A549 (cell line): ENCODE data around the gene IL21R. TPM values are rescaled to one million over a fixed set of nuclear protein-coding genes. Genes with fewer than 3 reads are reported as not detected.

Experiments used
- ATAC-seq, 2 experiments: fragments of 200-7000 bp in 1 of 2; fragments of >200 bp in 1 of 2; cut with Nextera tagmentation in 1 of 2; cut with Tn5 transposase in 1 of 2; 3 replicates each; pipeline versions ENCODE4 v1.8.0 to v1.9.1; 2018 to 2020; ENCODE audit warnings: mild to moderate bottlenecking in 1 of 2, moderate library complexity in 1 of 2
- CTCF ChIA-PET: fragments of 300-600 bp; sonication (Branson Sonifier 250); formaldehyde crosslinking; extraction: SDS; loops from one replicate; lab custom pipeline; 2021; ENCODE audit warnings: antibody characterized with exemption, inconsistent platforms; lab: Yijun Ruan, JAX
- POLR2A ChIA-PET: fragments of 350-600 bp; formaldehyde crosslinking; extraction: SDS; loops from one replicate; lab custom pipeline; 2021; ENCODE audit warnings: antibody characterized with exemption, inconsistent platforms; lab: Yijun Ruan, JAX
- DNase-seq, 2 experiments: peaks; one replicate each; pipeline versions ENCODE4 v3.0.0 to v3.0.0-alpha.2; 2011 to 2016; ENCODE audit warnings: low read depth in 1 of 2, low spot score in 1 of 2
- FAIRE-seq: peaks from 2 replicates; lab custom pipeline; 2011; peaks lifted over from hg19 to GRCh38; lab: Jason Lieb, UNC
- H3K27ac ChIP-seq, 2 experiments: fragments of >200 bp; sonication (Bioruptor Twin); formaldehyde crosslinking; 3 replicates each; pipeline ENCODE4 v1.5.1; 2016 to 2017
- H3K4me1 ChIP-seq: fragments of >200 bp; sonication (Bioruptor Twin); formaldehyde crosslinking; 3 replicates; pipeline ENCODE4 v1.6.1; 2016
- H3K4me2 ChIP-seq: fragments of >200 bp; sonication (Bioruptor Twin); formaldehyde crosslinking; 3 replicates; pipeline ENCODE4 v1.6.1; 2016
- H3K4me3 ChIP-seq: fragments of >200 bp; sonication (Bioruptor Twin); formaldehyde crosslinking; 3 replicates; pipeline ENCODE4 v1.5.1; 2016
- H3K9me3 ChIP-seq: fragments of >200 bp; sonication (Bioruptor Twin); formaldehyde crosslinking; 3 replicates; pipeline ENCODE4 v1.6.1; 2016
- ATOH8 ChIP-seq: fragments of 250-450 bp; sonication (Bioruptor Pico); IDR thresholded peaks from 2 replicates; pipeline ENCODE4 v1.5.0; 2020; ENCODE audit warnings: low read depth, mild to moderate bottlenecking, moderate library complexity
- BHLHE40 ChIP-seq: IDR thresholded peaks from 2 replicates; pipeline ENCODE4 v1.6.1; 2012; ENCODE audit warnings: low read depth, low read length, inconsistent platforms
- CBX2 ChIP-seq: fragments of 200-600 bp; sonication (generic); IDR thresholded peaks from 2 replicates; pipeline ENCODE4 v1.6.1; 2016; ENCODE audit warnings: low read depth, mild to moderate bottlenecking, borderline replicate concordance
- CEBPB ChIP-seq, 2 experiments: fragments of >200 bp in 1 of 2; sonication (Bioruptor Twin) in 1 of 2; formaldehyde crosslinking in 1 of 2; IDR thresholded peaks; 2 replicates each; pipeline ENCODE4 v1.6.1; 2012 to 2016
- EHMT2 ChIP-seq: fragments of 200-600 bp; sonication (generic); IDR thresholded peaks from 2 replicates; pipeline ENCODE4 v1.6.1; 2016; ENCODE audit warnings: antibody characterized with exemption, low read depth, mild to moderate bottlenecking, moderate library complexity
- ESRRA ChIP-seq: fragments of 150-350 bp; IDR thresholded peaks from 2 replicates; pipeline ENCODE4 v1.6.1; 2014; ENCODE audit warnings: mild to moderate bottlenecking, low read length, borderline replicate concordance
- GATA3 ChIP-seq: IDR thresholded peaks from 2 replicates; pipeline ENCODE4 v1.6.1; 2012; ENCODE audit warnings: borderline replicate concordance
- HDAC2 ChIP-seq: fragments of 200-600 bp; sonication (generic); IDR thresholded peaks from 2 replicates; pipeline ENCODE4 v1.6.1; 2016
- HES2 ChIP-seq: fragments of >200 bp; sonication (Bioruptor Twin); formaldehyde crosslinking; IDR thresholded peaks from 2 replicates; pipeline ENCODE4 v1.6.1; 2016
- HMGXB4 ChIP-seq: fragments of 250-450 bp; sonication (Bioruptor Pico); IDR thresholded peaks from 2 replicates; pipeline ENCODE4 v1.5.0; 2021; ENCODE audit warnings: mild to moderate bottlenecking, moderate library complexity, borderline replicate concordance
- HOXB13 ChIP-seq: fragments of 250-450 bp; sonication (Bioruptor Pico); IDR thresholded peaks from 2 replicates; pipeline ENCODE4 v1.5.0; 2020; ENCODE audit warnings: low read depth, mild to moderate bottlenecking, moderate library complexity
- JUNB ChIP-seq: fragments of >200 bp; sonication (Bioruptor Twin); formaldehyde crosslinking; IDR thresholded peaks from 2 replicates; pipeline ENCODE4 v1.6.1; 2016
- MAZ ChIP-seq: fragments of 150-350 bp; IDR thresholded peaks from 2 replicates; pipeline ENCODE4 v1.6.1; 2014; ENCODE audit warnings: antibody characterized with exemption, low read depth, low read length, borderline replicate concordance
- MYC ChIP-seq: IDR thresholded peaks from 2 replicates; pipeline ENCODE4 v1.6.1; 2012; ENCODE audit warnings: mild to moderate bottlenecking, inconsistent platforms, low read length, improper control_type of control experiment, borderline replicate concordance
- NFE2L2 ChIP-seq: fragments of 150-350 bp; conservative IDR thresholded peaks from 2 replicates; pipeline ENCODE4 v1.6.1; 2014; ENCODE audit warnings: low read length
- POLR2AphosphoS2 ChIP-seq: conservative IDR thresholded peaks from 2 replicates; pipeline ENCODE4 v1.6.1; 2012; ENCODE audit warnings: low read length, improper control_type of control experiment, inconsistent platforms
- RARB ChIP-seq: fragments of 250-450 bp; sonication (Bioruptor Pico); IDR thresholded peaks from 2 replicates; pipeline ENCODE4 v1.8.0; 2021; ENCODE audit warnings: mild to moderate bottlenecking, moderate library complexity
- RCOR1 ChIP-seq: fragments of 150-350 bp; IDR thresholded peaks from 2 replicates; pipeline ENCODE4 v1.6.1; 2014; ENCODE audit warnings: antibody characterized with exemption, low read length, low read depth
- REST ChIP-seq: fragments of 200-600 bp; sonication (generic); IDR thresholded peaks from 2 replicates; pipeline ENCODE4 v1.6.1; 2016; ENCODE audit warnings: antibody characterized with exemption, mild to moderate bottlenecking, moderate library complexity
- RFX5 ChIP-seq: fragments of 450-650 bp; IDR thresholded peaks from 2 replicates; pipeline ENCODE4 v1.7.1; 2014; ENCODE audit warnings: antibody characterized with exemption, mild to moderate bottlenecking, moderate library complexity
- TFCP2L1 ChIP-seq: fragments of 250-450 bp; sonication (Bioruptor Pico); IDR thresholded peaks from 2 replicates; pipeline ENCODE4 v1.5.0; 2021; ENCODE audit warnings: mild to moderate bottlenecking
- USF2 ChIP-seq: fragments of 450-650 bp; IDR thresholded peaks from 2 replicates; pipeline ENCODE4 v1.6.1; 2014; ENCODE audit warnings: antibody characterized with exemption
- ZFP36 ChIP-seq: fragments of 450-650 bp; IDR thresholded peaks from 2 replicates; pipeline ENCODE4 v1.6.1; 2014; ENCODE audit warnings: borderline replicate concordance; ENCODE audit not compliant: partially characterized antibody
- ZNF302 ChIP-seq: fragments of 250-450 bp; sonication (Bioruptor Pico); IDR thresholded peaks from 2 replicates; pipeline ENCODE4 v1.9.0; 2021; ENCODE audit warnings: inconsistent platforms, mild to moderate bottlenecking, moderate library complexity
- WGBS: methylation state at CpG from one replicate; pipeline ENCODE4 v1.1.6; 2017; ENCODE audit errors: missing lambda C conversion rate; 5-methylcytosine and 5-hydroxymethylcytosine counted together
- polyA plus RNA-seq, 4 experiments: library from polyadenylated mRNA; depleted of rRNA in 3 of 4; stranded (reverse); fragments of >200 nt; fragmentation: RNase III in 1 of 4; extraction: RNeasy Plus Mini Kit Qiagen cat#74134 plus additional on column Dnase treatment in 1 of 4; gene quantifications; 2 replicates in 3 of 4; 3 replicates in 1 of 4; pipeline ENCODE4 v1.2.3, GENCODE V29; 2011 to 2017

IL21R gene
- polyA plus RNA-seq, 2 of the 4 experiments (the other 2 are of a cell fraction): 0.04 to 0.09 TPM

GRCh38 chr16:27475561-27475960 lies 73.6 kb downstream of the IL21R start (continued):
- TF ChIP-seq USF2 (no peak), RARB (CRISPR knock-in tag) (no peak), MAZ (no peak)

GRCh38 chr16:27476240-27476639 lies 74.3 kb downstream of the IL21R start:
- no peak overlapping the region for H3K4me2 ChIP-seq
- CTCF ChIA-PET: no interaction called here
- no peak for FAIRE-seq
- H3K4me1 ChIP-seq: no peaks in the 10 kb centered on the region
- no peaks in the 10 kb centered on the region for H3K9me3 ChIP-seq
- POLR2A ChIA-PET: no interaction called here
- TF ChIP-seq ESRRA (no peak), JUNB (no peak), USF2 (no peak), RARB (CRISPR knock-in tag) (no peak), POLR2AphosphoS2 (no peak), REST (no peak), BHLHE40 (no peak), GATA3 (no peak), CBX2 (no peak), HES2 (no peak), MYC (no peak), EHMT2 (no peak), HOXB13 (CRISPR knock-in tag) (no peak), NFE2L2 (no peak), HDAC2 (no peak), ZFP36 (no peak)
- H3K4me3 ChIP-seq: no peak overlapping the region
- no peak overlapping the region for H3K27ac ChIP-seq
- ATAC-seq: no peak
- WGBS: 91% methylated on average over 9 of the region's 9 CpGs
- DNase-seq: no peak

GRCh38 chr16:27480761-27481160 lies 78.8 kb downstream of the IL21R start:
- Histone ChIP-seq H3K27ac (no peak overlapping the region), H3K4me1 (no peaks in the 10 kb centered on the region), H3K4me3 (no peak overlapping the region), H3K9me3 (no peaks in the 10 kb centered on the region), H3K4me2 (no peak overlapping the region)
- TF ChIP-seq JUNB: no peak
- no peak for TF ChIP-seq ZNF302
- TF ChIP-seq REST: no peak
- TF ChIP-seq RFX5: no peak
- TF ChIP-seq RCOR1: no peak
- no peak for TF ChIP-seq CEBPB (IDR thresholded peaks at IDR 0.05)
- TF ChIP-seq TFCP2L1 (CRISPR knock-in tag): no peak
- TF ChIP-seq HMGXB4: no peak
- no peak for TF ChIP-seq ATOH8 (CRISPR knock-in tag)
- TF ChIP-seq MYC: no peak
- DNase-seq: no peak
- ChIA-PET POLR2A (no interaction called here), CTCF (no interaction called here)
- WGBS: 94% methylated on average over 7 of the region's 7 CpGs
- ATAC-seq: no peak
- FAIRE-seq: no peak
